MCF 10A (cell line): ENCODE measurements around the gene SERPINI1. TPM values are rescaled to one million over a fixed set of nuclear protein-coding genes. Genes with fewer than 3 reads are reported as not detected.

Experiments used
- BruUV-seq: library from RNA; stranded (reverse); fragments of 400-500 nt; replicated peaks from 2 replicates; lab custom pipeline; 2021; lab: Mats Ljungman, UMichigan
- CTCF ChIA-PET: fragments of 300-600 bp; sonication (Branson Sonifier 250); formaldehyde crosslinking; extraction: SDS; loops from one replicate; lab custom pipeline; 2021; ENCODE audit warnings: antibody characterized with exemption, inconsistent platforms; lab: Yijun Ruan, JAX
- POLR2A ChIA-PET: fragments of 300-600, 350-650 bp; sonication (Branson Sonifier 250); formaldehyde crosslinking; extraction: SDS; loops from one replicate; lab custom pipeline; 2020; ENCODE audit warnings: antibody characterized with exemption, inconsistent platforms; lab: Yijun Ruan, JAX
- DNase-seq: peaks from one replicate; pipeline ENCODE4 v3.0.0-alpha.2; 2018; ENCODE audit not compliant: unreplicated experiment
- H3K27ac Mint-ChIP-seq: one replicate; pipeline ENCODE4 v1.8.0; 2022; ENCODE audit warnings: mild to moderate bottlenecking, low read depth, mixed read lengths; ENCODE audit not compliant: unreplicated experiment
- H3K27me3 Mint-ChIP-seq: one replicate; pipeline ENCODE4 v1.8.0; 2022; ENCODE audit warnings: mixed read lengths; ENCODE audit not compliant: insufficient read depth, unreplicated experiment
- H3K36me3 Mint-ChIP-seq: one replicate; pipeline ENCODE4 v1.8.0; 2022; ENCODE audit warnings: mild to moderate bottlenecking, moderate library complexity, mixed read lengths; ENCODE audit not compliant: insufficient read depth, unreplicated experiment
- H3K4me1 Mint-ChIP-seq: one replicate; pipeline ENCODE4 v1.8.0; 2022; ENCODE audit warnings: mixed read lengths; ENCODE audit not compliant: insufficient read depth, unreplicated experiment
- H3K4me3 Mint-ChIP-seq: one replicate; pipeline ENCODE4 v1.8.0; 2022; ENCODE audit warnings: mild to moderate bottlenecking, moderate library complexity, mixed read lengths; ENCODE audit not compliant: unreplicated experiment
- H3K9me3 Mint-ChIP-seq: one replicate; pipeline ENCODE4 v1.8.0; 2022; ENCODE audit warnings: mixed read lengths; ENCODE audit not compliant: unreplicated experiment
- CTCF ChIP-seq: fragments of 200-600 bp; IDR thresholded peaks from one replicate; pipeline ENCODE4 v1.8.0; 2022; ENCODE audit warnings: antibody characterized with exemption, mild to moderate bottlenecking; ENCODE audit not compliant: unreplicated experiment
- intact Hi-C: fragments of 100-400 bp; cut with micrococcal nuclease; formaldehyde crosslinking; loops from 2 replicates; pipeline ENCODE4 v1.14.1; 2022
- total RNA-seq: library from RNA; stranded (reverse); gene quantifications from 2 replicates; pipeline ENCODE4 v1.2.3, GENCODE V29; 2022

The SERPINI1 gene
- total RNA-seq, 1 experiment from 2014 or later = 2.6 TPM

DNA sequence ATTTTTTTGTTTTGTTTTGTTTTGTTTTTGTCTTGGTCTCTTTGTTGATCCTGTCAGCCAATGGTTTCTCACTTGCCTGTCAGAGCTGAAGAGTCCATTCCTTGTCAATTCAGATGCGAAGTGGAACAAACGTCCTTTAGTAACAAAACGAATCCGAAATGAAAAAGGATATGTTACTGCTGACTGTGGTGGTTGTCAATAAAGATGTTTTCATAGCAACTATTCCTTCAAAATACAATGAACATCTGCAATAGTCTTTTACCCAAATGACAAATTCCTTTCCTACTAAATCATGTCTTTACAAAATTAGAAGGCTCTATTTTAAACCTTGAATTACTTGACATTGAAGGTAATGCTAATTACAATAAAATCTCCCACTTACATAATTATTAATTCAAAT, 134.7 kb downstream of the SERPINI1 start:
- POLR2A ChIA-PET = no interaction called here
- H3K36me3 Mint-ChIP-seq = no peaks in the 10 kb centered on the region
- no peak overlapping the region for H3K27ac Mint-ChIP-seq
- no peak overlapping the region for H3K4me3 Mint-ChIP-seq
- TF ChIP-seq CTCF = no peak
- peaks cover 19% of the 10 kb centered on the region for H3K27me3 Mint-ChIP-seq
- DNase-seq = no peak
- peaks cover 8% of the 10 kb centered on the region for H3K9me3 Mint-ChIP-seq
- CTCF ChIA-PET = interaction anchor here (0.6 to 3.0 kb wide), 3 partner anchors 12 to 151 kb away, joined by 3 to 15 read pairs (median 3); no protein-coding TSS in a partner anchor
- intact Hi-C loops = no loop called here
- no TSS peak for BruUV-seq
- H3K4me1 Mint-ChIP-seq = no peaks in the 10 kb centered on the region

- Mint-ChIP-seq H3K36me3 (no peaks in the 10 kb centered on the region), H3K4me3 (no peak overlapping the region), H3K27me3 (peaks cover 19% of the 10 kb centered on the region), H3K9me3 (peaks cover 8% of the 10 kb centered on the region), H3K27ac (no peak overlapping the region), H3K4me1 (no peaks in the 10 kb centered on the region)
- ChIA-PET POLR2A (no interaction called here), CTCF (interaction anchor here (0.9 to 3.0 kb wide), 3 partner anchors 11 to 170 kb away, joined by 5 to 15 read pairs (median 7); no protein-coding TSS in a partner anchor)
- intact Hi-C loops = no loop called here
- no TSS peak for BruUV-seq
- TF ChIP-seq CTCF = no peak
- no peak for DNase-seq
These were observed 135.2 kb downstream of the SERPINI1 start for GRCh38 chr3:167870759-167871158.

GRCh38 chr3:167872032-167872431, 136.5 kb downstream of the SERPINI1 start:
- intact Hi-C loops = no loop called here
- Mint-ChIP-seq H3K4me3 (no peak overlapping the region), H3K4me1 (peaks cover 5% of the 10 kb centered on the region), H3K27ac (no peak overlapping the region), H3K9me3 (peaks cover 8% of the 10 kb centered on the region), H3K36me3 (no peaks in the 10 kb centered on the region), H3K27me3 (peaks cover 19% of the 10 kb centered on the region)
- ChIA-PET POLR2A (interaction anchor here (0.7 to 0.9 kb wide), 2 partner anchors 10 to 58 kb away, joined by 3 to 4 read pairs; no protein-coding TSS in a partner anchor), CTCF (interaction anchor here (0.6 to 3.0 kb wide), 10 partner anchors 10 to 213 kb away, joined by 3 to 15 read pairs (median 4); no protein-coding TSS in a partner anchor)
- TF ChIP-seq CTCF = no peak
- DNase-seq = no peak
- BruUV-seq = no TSS peak

- Mint-ChIP-seq H3K27ac (no peak overlapping the region), H3K36me3 (no peaks in the 10 kb centered on the region), H3K4me3 (no peak overlapping the region), H3K9me3 (peaks cover 6% of the 10 kb centered on the region), H3K4me1 (peaks cover 5% of the 10 kb centered on the region), H3K27me3 (peaks cover 15% of the 10 kb centered on the region)
- ChIA-PET CTCF (interaction anchor here (1.0 to 3.0 kb wide), 5 partner anchors 9 to 167 kb away, joined by 3 to 15 read pairs (median 4); no protein-coding TSS in a partner anchor), POLR2A (no interaction called here)
- peak; percentile 19 for TF ChIP-seq CTCF
- BruUV-seq = no TSS peak
- no peak for DNase-seq
- intact Hi-C loops = no loop called here
These were observed 137.4 kb downstream of the SERPINI1 start for GRCh38 chr3:167872941-167873340.
